ENCODE results near the gene GLYR1.

The GLYR1 gene

DNA sequence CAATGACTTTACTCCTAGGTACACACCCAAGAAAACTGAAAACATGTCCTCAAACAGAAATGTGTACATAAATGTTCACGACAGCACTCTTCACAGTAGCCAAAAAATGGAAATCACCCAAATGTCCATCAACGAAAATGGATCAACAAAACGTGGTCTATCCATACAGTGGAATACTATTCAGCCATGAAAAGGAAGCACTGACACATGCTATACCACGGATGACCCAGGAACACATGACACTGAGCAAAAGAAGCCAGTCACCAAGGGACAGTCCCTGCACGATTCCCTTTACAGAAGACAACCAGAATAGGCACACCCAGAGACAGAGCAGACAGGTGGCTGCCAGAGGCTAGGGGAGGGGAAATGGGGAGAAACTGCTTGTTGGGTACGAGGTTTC lies 91.4 kb downstream of the GLYR1 start:
- no peak for DNase-seq

DNA sequence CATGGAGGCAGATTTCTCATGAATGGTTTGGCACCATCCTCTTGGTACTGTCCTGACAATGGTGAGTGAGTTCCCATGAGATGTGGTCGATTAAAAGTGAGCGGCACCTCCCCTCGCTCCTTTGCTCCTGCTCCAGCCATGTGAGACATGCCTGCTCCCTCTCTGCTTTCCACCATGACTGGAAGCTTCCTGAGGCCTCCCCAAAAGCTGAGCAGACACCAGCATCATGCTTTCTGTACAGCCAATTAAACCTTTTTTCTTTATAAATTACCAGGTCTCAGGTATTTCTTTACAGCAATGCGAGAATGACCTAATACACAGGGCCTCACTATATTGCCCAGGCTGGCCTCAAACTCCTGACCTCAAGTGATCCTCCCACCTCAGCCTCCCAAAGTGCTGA lies 92.2 kb downstream of the GLYR1 start:
- DNase-seq: no peak

DNA sequence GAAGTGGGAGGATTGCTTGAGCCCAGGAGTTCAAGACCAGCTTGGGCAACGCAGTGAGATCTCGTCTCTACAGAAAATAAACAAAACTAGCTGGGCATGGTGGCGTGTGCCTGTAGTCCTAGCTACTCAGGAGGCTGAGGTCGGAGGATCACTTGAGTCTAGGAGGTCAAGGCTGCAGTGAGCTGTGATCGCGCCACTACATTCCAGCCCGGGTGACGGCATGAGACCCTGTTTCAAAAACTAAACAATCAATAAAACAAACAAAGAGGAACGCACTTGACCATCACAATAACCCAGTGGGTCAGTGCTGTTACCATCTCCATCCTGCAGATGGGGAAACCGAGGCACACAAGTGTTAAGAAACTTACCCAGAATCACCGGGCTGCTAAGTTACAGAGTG lies 93.9 kb downstream of the GLYR1 start:
- DNase-seq: no peak
